AG09309 (cell line): ENCODE results near the gene HYAL1.

Experiments
- DNase-seq: peaks from one replicate; pipeline ENCODE4 v3.0.0-alpha.2; 2010; ENCODE audit warnings: low read depth
- H3K4me3 ChIP-seq: 2 replicates; pipeline ENCODE4 v1.5.1; 2011; ENCODE audit warnings: mild to moderate bottlenecking, low read depth, low read length, moderate library complexity; ENCODE audit not compliant: control insufficient read depth
- CTCF ChIP-seq: IDR thresholded peaks from 2 replicates; pipeline ENCODE4 v1.5.1; 2011; ENCODE audit warnings: mild to moderate bottlenecking, low read depth, low read length, inconsistent platforms; ENCODE audit not compliant: insufficient read depth, control insufficient read depth; ENCODE audit errors: missing control alignments

Gene HYAL1

GRCh38 chr3:50271314-50271936 is 31.9 kb downstream of the HYAL1 start:
- no peak for DNase-seq
- H3K4me3 ChIP-seq: no peak overlapping the region
- no peak for TF ChIP-seq CTCF

GRCh38 chr3:50270422-50271224 is 32.8 kb downstream of the HYAL1 start:
- no peak for TF ChIP-seq CTCF
- DNase-seq: no peak
- no peak overlapping the region for H3K4me3 ChIP-seq

GRCh38 chr3:50269977-50270413 is 33.4 kb downstream of the HYAL1 start:
- DNase-seq: no peak
- H3K4me3 ChIP-seq: no peak overlapping the region
- no peak for TF ChIP-seq CTCF

- DNase-seq: no peak
- TF ChIP-seq CTCF: no peak
- peak overlapping the region; percentile 30 for H3K4me3 ChIP-seq
These were observed 33.9 kb downstream of the HYAL1 start for GRCh38 chr3:50269460-50269859.

GRCh38 chr3:50268703-50269451 is 34.5 kb downstream of the HYAL1 start, which contains the start of gene SEMA3B:
Gene SEMA3B (plus strand): TSS chr3:50269147. CDS start chr3:50269241, 94 bp downstream.
- no peak for DNase-seq
- no peak for TF ChIP-seq CTCF
- H3K4me3 ChIP-seq: peak within 1 kb of the TSS; percentile 30

- DNase-seq: no peak
- no peak for TF ChIP-seq CTCF
- no peak overlapping the region for H3K4me3 ChIP-seq
These were observed 35.1 kb downstream of the HYAL1 start for GRCh38 chr3:50268276-50268675.
